HG03457 (cell line): ENCODE data around the gene CYB5R2.
"Not testable (repeated sequence)": the region's sequence is repeated elsewhere in the genome, so short reads cannot be mapped to it uniquely, and the experiment has no call there.

ENCODE experiments used
- ATAC-seq: cut with Tn5 transposase; IDR thresholded peaks from one replicate; pipeline ENCODE4 v1.9.1; 2021; ENCODE audit warnings: moderate number of reproducible peaks; ENCODE audit not compliant: unreplicated experiment

The CYB5R2 gene

DNA sequence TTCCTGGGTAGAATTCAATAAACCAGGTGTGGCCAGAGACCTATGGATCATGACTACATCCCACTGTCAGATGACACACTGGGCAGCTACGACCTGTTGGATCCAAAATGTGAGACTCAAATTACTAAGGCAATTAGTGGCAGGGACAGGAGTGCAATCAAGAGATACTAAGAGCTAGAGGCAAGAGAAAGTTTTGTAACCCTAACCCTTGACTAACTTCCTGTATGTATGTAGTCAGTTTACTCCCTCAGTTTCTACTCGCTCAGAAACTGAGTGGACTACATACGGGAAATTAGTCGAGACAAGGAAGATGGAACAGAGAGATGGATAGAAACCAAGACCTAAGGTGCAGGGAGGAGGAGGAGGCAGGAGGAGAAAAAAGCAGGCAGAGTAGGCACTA lies 2.7 kb downstream of the CYB5R2 start:
- ATAC-seq, result no peak

DNA sequence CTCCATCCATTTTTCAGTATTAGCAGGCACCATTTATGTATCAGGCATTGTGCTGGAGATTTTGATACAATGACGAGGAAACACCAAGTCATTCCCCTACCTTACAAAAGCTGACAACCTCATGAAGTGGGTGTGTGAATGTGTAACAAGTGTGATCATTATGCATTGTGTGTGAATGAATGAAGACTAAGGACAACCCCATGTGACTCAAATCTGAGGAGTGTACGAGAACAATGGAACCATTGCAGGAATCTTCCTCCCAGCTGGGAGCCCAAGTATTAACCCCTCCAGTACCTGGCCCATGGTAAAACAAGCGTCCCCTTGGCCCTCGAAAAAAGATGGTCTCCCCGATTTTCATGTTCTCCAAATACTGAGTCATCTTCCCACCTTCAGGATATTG lies 4.4 kb downstream of the CYB5R2 start:
- ATAC-seq, result no peak

DNA sequence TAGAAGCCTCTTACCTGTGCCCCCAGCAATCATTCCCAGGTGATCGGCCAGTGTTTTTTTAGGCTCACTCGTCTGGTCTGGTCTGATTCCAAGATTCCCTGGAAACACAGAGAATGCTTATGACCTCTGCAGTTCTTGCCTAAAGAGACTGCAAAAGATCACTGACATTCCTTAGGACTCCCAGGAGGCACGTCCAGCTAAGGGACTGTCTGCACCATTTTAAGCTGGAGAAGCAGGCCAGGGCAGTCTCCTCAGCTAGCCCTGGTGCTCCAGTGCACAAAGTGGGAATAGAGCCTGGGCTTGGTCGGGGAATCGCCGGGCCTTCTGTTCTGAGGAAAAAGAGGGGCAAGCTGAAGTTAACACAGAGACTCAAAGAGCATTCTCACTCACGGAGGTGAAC lies 4.8 kb downstream of the CYB5R2 start:
- ATAC-seq, result no peak

DNA sequence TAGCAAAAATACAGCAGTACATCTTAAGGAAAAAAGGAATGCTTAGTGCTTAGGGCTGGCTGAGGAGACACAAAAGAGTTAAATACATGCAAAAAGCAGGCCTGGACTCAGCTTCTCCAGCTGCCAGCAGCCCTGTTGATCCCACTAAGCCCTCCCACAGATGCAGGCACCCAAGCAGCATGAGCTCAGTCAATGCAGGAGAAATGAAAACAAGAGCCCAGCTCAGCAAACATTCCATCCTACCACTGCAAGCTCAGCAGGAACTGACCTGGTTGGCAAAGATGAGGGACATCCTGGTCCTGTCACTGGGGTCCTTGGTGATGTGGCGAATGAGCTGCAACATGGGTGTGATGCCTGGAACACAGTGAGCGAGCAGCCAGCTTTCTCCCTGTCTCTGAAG lies 5.8 kb downstream of the CYB5R2 start:
- ATAC-seq, result no peak

DNA sequence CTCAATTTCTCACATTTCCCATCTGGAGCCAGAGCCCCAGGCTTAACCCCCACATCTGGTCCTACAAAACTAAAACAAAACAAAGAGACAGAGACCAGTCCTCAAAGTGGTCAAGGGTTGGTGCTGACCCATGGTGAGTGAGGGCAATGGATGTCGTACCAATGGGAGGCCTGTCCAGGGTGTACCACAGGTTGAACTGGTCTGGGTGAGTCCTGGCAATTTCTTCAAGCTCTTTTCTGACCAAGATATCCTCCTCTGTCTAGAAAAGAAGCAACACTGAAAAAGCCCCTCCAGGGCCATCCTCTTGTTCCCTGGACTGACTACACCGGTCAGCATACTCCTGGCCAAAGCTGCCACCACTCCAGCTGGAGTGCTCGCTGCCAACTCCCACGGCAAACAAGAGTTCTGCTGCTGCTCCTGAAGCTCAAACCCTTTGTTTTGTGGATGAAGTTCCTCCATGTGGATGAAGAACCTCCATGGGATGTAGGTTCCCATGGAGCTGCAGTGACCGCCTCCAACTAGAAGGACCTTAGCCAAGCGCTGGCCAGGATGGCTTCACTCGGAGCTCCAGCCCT lies 6.9 kb downstream of the CYB5R2 start:
- no peak for ATAC-seq

DNA sequence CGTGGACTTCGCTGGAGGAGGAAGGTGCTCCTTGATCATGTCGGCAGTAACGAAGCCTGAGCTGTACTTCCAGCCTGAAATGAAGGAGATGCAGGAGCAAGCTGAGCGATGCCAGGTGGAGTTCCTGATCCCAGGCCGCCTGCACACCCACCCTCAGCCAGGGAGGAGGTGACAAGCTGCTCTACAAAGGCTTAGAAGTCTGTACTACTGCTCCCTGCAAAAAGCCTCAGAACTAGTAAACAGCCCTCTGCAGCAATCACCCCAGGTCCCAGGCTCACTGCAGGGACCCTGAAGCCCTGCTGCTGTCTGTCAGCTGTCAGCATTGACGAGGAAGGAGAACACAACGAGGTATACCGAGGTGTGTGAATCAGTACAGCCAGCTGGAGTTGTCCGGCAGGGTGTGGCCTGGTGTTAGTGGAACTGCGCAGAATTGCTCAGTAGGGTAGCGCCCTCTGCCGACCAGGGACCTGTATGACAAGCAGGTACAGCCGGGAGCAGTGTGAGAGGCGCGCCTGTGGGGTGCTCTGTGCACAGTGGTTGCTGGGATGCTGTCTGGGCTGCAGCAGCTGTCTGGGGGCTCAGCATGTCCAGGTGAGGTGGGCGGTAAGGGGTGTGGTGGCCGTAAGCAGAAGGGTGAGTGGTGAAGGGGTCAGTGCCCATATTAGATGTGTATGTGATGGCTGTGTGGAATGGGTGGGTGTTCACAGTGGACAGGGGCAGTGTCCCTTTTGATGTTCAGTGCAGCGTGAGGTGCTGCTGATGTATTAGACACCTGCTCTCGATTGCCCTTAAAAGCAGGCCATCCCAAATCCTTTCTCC lies 7.6 kb downstream of the CYB5R2 start:
- peak; percentile 89 for ATAC-seq

DNA sequence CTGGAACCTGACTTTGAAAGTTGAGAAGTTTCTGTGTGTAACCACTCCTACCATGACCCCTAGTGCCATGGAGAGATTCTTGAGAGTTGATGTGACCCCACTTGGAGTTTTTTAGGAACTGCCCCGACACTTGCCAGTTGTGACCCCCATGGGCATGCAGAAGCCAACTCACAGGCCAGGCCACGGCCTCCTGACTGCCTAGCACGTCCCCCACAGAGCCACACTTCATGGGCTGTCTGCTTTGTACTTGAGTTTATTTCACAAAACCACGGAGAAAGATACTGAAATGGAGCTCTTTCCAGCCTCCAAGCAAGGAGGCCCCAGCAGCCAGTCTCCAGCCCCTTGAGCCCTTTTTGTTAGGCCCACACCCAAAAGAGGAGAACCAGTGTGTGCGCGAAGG lies 8.4 kb downstream of the CYB5R2 start:
- ATAC-seq, result no peak

DNA sequence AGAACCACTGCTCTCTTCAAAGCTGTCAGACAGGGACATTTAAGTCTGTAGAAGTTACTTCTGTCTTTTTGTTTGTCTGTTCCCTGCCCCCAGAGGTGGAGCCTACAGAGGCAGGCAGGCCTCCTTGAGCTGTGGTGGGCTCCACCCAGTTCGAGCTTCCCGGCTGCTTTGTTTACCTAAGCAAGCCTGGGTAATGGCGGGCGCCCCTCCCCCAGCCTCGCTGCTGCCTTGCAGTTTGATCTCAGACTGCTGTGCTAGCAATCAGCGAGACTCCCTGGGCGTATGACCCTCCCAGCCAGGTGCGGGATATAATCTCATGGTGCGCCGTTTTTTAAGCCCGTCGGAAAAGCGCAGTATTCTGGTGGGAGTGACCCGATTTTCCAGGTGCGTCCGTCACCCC lies 9.8 kb downstream of the CYB5R2 start:
- not testable (repeated sequence) for ATAC-seq

DNA sequence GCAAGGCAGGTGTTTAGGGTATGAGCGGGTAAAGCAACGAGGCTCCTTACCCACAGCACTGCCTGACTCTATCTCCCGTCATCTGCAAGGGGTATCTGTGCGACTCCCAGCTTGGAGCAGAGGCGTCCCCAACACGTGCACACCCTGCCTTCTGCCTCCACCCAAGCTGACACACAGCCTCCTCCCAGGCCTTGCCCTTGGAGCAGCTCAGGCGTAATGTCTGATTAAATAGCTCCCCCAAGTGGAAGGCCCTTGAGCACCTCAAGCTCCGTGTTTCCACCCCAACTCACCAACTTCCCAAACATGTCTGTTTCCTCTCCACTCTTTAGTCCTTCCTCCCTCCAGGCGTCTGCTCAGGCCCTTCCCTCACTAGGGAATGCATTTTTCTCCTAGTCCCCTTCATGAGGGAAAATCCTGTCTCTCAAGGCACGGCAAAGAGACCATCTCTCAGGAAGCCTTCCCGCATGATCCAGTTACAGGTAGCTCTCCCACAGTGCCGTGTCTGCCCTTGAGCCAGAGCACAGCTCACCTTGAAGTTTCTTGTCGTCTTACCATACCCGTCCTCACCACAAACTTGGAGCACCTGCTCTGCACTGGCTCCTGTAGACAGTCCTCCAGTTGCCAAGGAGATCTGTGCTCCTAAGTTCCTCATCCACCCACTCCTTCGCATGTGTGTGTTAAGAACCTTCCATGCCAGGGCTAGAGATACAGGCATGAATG lies 15.8 kb downstream of the CYB5R2 start:
- no peak for ATAC-seq

DNA sequence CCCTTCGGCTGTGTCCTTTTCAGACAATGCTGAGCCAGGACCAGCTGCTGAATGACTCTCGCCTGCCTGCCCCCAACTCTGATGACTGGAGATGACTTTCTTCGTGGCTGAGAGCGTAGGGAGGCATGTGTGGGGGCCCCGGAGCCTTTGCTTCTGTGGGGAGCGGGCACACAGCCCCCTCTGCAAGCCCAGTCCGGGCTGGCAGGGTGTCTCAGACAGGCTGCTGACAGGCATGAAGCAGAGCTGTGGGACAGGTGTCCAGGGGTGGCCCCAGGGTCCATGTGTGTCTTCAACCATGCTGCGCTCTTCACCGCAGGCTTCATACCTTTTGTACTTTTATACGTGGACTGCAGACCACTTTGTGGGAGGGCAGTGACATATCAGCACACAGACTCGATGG lies 16.6 kb downstream of the CYB5R2 start:
- ATAC-seq, result no peak

DNA sequence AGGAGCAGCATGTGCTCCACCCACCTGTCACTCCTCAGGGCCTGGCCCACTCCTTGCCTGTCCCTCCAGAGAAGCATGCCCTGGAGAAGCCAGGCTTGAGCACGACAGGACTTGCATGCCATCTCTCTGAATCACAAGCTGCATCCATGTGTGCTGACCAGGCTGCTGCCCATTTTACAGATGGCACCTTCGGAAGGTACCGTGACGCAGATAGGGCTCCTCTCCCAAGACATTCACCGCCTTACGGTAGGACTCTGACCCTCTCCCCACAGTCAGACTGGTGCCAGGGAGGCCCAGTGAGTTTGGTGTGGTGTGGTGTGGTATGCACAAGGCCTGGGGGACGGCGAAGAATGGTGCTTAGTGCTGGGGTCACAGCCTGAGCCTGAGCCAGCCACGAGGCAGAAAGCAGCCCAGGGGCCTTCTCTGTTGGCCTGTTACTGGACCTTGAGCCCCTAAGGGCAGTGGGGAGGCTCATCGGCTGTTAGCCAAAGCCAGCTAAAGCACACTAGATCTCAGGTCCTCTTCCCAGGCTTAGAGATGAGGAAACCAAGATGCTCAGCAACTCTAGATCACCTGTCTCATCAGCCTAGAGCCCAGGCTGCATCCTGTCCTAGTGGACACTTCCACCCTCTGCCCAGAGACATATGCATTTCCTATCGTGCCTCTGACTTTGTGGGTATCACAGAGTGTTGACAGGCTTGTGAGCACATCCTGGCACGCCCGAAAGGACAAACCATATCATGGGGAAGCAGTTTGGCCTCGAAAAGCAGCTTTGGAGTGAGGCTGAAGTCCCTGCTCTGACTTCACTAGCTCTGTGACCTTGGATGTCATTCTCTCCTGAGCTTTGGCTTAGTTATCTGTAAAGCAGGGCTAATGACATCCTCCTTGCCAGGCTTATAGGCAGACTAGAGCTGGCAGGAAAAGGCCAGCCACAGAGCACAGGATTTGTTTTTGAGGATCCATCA lies 17.8 kb downstream of the CYB5R2 start:
- no peak for ATAC-seq

DNA sequence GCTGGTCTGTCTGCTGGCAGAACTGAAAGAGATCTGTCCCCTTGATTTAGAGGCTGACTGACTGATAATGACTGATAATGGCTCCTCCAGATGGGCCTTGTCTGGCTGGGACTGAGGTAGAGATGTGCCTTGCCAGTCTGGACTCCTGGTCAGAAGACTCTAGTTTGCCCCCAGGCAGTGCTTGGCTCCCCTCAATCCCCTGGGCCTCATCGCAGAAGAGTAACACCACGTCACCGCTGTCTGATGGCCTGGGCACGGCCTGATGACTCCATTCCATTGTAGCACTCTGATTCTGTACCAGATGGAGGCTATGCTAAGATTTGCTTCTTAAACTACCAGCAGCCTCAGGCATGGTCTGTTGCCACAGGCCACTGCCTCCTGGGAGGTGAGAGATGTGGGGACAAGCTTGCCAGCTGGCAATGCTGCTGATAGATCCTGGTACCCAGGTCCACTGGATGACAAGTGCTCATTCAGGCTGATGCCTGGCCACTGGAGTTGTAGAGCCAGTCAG lies 19.1 kb downstream of the CYB5R2 start:
- ATAC-seq, result no peak

DNA sequence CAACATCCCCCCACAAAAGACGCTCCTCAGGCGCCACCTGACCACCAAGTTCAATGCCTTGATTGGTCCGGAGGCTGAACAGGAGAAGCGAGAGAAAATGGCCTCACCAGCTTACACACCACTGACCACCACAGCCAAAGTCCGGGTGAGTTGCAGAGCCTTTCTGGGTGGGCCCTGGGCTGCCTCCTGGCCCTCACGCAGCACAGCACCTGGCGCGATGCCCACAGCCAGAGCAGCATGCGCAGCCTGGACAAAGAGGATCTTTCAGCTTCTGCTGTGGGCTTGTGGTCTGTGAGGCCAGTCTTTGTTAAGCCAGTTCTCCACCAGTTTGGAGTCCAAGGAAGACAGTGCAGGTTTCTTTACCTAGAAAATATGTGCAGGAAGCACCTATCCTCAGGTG lies 21.6 kb downstream of the CYB5R2 start:
- no peak for ATAC-seq

DNA sequence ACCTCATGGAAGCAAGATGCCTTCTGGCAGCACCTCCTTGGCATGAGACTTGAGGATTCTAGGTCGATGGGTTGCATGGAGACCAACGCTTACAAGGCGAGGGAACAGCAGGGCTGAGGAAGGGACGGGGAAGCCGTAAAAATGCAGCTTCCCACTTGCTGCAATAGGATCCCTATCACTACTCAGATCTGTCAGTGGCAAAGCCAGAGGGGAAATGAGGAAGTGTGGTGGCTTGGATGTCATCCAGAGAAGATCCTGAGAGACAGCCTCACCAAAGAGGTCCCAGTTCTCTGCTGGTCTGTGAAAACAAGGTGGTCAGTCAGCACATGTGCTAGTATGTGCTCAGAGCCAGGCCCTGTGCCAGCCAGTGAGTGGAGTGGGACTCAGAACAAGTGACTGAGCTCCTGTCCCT lies 22.2 kb downstream of the CYB5R2 start:
- ATAC-seq, result no peak

DNA sequence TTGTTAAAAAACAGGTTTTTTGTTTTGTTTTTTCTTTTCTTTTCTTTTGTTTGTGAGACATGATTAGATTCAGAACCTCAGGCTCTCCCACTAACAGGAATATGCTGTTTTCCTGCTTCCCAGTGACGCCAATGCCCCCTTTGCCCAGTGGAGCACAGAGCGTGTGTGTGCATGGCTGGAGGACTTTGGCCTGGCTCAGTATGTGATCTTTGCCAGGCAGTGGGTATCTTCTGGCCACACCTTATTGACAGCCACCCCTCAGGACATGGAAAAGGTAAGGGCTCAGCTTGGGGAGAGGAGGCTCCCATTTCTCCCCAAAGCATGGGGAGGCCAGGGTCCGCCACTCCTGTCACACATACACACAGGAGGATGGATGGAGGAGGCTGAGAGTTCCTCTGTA lies 25.0 kb downstream of the CYB5R2 start:
- no peak for ATAC-seq

DNA sequence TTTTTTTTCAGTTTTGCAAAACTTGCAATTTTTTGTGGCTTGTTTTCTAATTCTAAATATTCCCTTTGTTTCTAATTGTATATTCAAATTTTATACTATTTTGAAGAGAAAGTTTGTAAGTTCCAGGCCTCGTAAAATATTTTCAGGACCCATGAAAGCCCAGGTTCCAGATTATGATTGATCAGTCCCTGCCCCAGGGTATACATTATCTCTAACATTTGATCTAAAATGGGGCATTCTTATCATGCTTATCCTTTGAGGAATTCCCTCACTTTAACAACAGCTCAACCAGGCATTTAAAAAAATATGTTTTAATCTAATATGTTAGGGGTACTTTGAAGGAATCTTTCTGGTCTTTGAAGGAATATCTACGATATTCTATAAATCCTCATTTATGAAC lies 26.4 kb downstream of the CYB5R2 start:
- ATAC-seq, result no peak

DNA sequence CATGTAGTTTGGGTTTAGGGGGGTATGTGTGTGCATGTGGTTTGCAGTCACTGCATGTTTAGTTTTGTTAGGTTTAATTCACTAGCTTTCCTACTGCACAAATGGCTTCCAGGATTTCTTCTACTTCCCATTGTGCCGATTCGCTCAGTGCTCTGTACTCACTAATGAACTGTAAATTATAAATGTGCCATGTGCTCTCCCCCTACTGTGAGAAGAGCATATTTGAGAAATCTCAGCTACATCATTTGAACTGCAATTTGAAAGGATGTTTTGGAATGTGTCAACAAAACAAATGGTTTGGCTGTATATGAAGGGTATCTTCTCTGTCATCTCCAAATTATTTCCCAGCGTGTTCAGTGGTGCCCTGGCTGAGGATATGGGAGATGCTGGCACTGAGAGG lies 28.1 kb downstream of the CYB5R2 start:
- no peak for ATAC-seq

DNA sequence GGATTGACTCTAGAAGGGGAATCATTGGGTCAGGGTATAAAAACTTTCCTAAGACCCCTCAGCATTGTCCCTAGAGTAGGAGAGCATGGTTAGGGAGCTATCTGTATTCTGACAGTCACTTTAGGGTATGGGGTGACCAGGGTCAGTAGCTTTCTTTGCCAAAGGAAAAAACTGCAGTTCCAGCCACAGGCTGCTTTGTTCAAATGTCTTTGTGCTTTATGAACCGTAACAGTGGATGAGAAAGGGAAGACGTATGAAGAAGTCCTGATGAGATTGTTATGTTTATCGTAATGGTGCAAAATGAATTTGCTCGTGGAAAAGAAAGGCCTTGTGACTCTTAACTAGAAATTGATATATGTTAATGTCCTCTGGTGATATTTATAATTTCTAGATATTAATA lies 30.0 kb downstream of the CYB5R2 start:
- ATAC-seq, result no peak

DNA sequence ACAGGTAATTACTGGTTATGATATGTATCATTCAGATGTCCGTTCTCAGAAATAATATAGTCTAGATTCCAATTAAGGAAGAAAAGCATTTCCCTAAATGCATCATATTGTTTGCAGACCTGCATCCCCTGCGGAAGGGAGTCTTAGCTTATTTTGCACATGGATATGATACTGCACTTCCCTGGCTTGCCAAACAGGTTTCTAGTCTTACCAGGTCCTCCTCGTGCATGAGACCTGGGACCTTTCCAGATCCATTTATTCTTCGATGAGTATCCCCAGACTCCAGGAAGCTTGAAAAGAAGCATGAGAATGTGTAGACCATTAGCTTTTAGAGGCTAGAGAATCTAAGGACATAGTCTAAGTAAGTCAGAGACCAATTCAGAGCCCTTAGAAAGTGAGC lies 30.6 kb downstream of the CYB5R2 start:
- no peak for ATAC-seq

DNA sequence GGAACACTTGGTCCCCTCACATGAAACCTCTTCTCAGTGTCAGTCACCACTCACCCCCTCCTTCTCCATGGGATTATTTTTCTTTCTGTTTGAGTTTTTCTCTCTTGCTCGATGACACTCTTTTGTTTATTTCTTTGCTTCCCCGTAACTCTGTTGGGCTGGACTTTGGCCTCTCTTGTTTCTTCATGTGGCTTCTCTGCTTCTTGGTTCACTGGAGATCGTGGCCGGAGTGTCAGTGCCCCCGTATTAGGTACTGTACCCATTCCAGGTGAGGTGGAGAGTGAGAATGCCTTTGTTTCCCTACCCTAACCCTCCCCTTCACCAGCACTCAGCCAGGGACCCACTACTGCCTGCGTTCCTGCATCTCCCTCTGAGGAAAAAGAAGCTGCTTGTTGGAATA lies 32.5 kb downstream of the CYB5R2 start:
- ATAC-seq, result no peak

DNA sequence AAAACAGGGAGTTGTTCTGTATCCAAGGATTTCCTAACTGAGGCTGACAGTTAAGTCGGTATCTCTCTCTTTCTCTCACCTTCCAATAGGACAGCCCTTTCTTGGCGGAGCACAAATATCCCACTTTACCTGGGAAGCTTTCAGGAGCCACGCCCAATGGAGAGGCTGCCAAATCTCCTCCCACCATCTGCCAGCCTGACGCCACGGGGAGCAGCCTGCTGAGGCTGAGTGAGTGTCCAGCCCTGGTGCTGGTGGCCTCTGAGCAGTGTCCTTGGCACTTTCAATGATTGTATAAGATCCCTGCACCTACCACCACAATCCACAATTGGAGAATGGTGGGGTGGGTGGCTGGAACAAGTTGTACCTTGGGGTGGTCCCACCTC lies 33.7 kb downstream of the CYB5R2 start:
- no peak for ATAC-seq
